Astrocyte (in vitro differentiated cells and primary cell): Measurements from ENCODE around the gene FXR2.

Experiments used
- EZH2 ChIP-seq: IDR thresholded peaks from 2 replicates; pipeline ENCODE4 v1.6.1; 2012; ENCODE audit warnings: mild to moderate bottlenecking, low read length, inconsistent platforms; ENCODE audit not compliant: insufficient read depth
- TF ChIP-seq, protein P1 (sequence below): IDR thresholded peaks from 2 replicates; pipeline ENCODE4 v1.5.1; 2011; ENCODE audit warnings: low read depth, mild to moderate bottlenecking, inconsistent platforms, low read length, moderate library complexity; ENCODE audit not compliant: insufficient read depth

DNA sequence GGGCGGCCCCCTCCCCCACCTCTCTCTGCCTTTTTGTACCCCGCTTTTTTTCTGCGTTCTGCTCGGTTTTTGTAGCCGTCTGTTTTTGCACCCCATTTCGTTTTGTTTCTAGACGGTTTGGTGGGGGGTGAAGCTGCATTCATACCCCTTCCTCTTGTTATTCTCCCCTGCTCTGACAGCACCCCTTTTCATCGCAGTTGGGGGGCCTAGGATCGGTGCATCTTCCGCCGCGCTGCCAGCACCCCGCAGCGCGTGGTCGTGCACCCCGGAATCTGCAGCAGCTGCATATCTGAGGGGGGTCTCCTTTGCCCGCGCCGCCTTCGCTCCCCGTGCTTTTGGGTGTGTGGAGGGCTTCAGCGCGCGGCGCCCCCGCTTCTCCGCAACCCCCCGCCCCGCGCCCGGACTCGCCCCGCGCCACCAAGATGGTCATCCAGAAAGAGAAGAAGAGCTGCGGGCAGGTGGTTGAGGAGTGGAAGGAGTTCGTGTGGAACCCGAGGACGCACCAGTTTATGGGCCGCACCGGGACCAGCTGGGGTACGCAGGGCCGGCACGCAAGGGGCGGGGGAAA is 36.5 kb upstream of the FXR2 start:
- TF ChIP-seq, protein P1, sequence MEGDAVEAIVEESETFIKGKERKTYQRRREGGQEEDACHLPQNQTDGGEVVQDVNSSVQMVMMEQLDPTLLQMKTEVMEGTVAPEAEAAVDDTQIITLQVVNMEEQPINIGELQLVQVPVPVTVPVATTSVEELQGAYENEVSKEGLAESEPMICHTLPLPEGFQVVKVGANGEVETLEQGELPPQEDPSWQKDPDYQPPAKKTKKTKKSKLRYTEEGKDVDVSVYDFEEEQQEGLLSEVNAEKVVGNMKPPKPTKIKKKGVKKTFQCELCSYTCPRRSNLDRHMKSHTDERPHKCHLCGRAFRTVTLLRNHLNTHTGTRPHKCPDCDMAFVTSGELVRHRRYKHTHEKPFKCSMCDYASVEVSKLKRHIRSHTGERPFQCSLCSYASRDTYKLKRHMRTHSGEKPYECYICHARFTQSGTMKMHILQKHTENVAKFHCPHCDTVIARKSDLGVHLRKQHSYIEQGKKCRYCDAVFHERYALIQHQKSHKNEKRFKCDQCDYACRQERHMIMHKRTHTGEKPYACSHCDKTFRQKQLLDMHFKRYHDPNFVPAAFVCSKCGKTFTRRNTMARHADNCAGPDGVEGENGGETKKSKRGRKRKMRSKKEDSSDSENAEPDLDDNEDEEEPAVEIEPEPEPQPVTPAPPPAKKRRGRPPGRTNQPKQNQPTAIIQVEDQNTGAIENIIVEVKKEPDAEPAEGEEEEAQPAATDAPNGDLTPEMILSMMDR, result no peak
- no peak for TF ChIP-seq EZH2
